ENCODE results near the gene NAPG. TPM values are rescaled to one million over a fixed set of nuclear protein-coding genes. Genes with fewer than 3 reads are reported as not detected.

The NAPG gene
- total RNA-seq, 1 donor from 2014 or later = 29.1 TPM

DNA sequence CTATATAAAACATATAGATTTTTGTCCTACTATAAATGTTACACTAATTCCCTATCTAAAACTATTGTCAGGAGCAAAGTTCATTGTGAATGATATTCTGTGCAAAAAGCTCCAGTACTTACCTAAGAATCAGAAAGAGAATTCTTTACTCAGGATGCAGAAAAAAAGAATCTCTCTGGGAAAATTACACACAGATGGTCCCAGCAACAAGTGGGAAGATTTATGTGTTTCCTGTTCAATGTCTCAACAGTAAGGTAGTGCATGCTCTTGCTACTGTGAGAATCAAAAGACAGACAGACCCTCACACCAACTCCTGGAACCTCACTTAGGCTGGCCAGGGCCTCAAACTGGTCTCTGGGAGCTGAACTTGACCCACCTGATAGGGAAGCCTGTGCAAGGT lies 11.2 kb upstream of the NAPG start:
- ATAC-seq = no peak
- TF ChIP-seq, protein P1, sequence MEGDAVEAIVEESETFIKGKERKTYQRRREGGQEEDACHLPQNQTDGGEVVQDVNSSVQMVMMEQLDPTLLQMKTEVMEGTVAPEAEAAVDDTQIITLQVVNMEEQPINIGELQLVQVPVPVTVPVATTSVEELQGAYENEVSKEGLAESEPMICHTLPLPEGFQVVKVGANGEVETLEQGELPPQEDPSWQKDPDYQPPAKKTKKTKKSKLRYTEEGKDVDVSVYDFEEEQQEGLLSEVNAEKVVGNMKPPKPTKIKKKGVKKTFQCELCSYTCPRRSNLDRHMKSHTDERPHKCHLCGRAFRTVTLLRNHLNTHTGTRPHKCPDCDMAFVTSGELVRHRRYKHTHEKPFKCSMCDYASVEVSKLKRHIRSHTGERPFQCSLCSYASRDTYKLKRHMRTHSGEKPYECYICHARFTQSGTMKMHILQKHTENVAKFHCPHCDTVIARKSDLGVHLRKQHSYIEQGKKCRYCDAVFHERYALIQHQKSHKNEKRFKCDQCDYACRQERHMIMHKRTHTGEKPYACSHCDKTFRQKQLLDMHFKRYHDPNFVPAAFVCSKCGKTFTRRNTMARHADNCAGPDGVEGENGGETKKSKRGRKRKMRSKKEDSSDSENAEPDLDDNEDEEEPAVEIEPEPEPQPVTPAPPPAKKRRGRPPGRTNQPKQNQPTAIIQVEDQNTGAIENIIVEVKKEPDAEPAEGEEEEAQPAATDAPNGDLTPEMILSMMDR (IDR thresholded peaks at IDR 0.05) = no peak
- peak overlapping the region; percentile 42 for H3K27ac ChIP-seq
- H3K9me3 ChIP-seq = no peaks in the 10 kb centered on the region
- no peak overlapping the region for H3K4me3 ChIP-seq
- DNase-seq = no peak
- no peaks in the 10 kb centered on the region for H3K27me3 ChIP-seq
- H3K36me3 ChIP-seq = no peaks in the 10 kb centered on the region
- intact Hi-C loops (cut with DNase I) = no loop called here
- peaks cover 13% of the 10 kb centered on the region for H3K4me1 ChIP-seq

DNA sequence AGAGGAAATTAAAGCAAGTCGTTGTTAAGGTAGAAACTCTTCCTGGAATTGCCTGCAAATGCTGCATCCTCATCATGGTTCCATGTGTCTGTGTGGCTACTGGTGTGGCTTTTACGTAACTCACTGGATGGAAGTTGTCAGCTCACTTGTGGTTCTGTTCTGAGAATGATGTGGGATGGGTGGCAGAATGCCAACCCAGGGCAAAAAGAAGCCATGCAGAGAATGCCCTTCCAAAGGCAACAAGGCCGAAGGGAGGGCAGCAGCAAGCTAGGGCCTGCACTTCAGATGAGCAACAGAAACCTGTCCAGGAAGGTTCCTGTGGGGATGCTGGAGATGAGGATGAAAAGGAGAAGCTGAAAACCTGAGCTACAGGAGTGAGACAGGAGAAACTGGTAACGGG lies 10.4 kb upstream of the NAPG start:
- intact Hi-C loops (cut with DNase I) = no loop called here
- peaks cover 20% of the 10 kb centered on the region for H3K4me1 ChIP-seq
- H3K36me3 ChIP-seq = no peaks in the 10 kb centered on the region
- DNase-seq (no peak), ATAC-seq (no peak)
- H3K27me3 ChIP-seq = no peaks in the 10 kb centered on the region
- TF ChIP-seq, protein P1 (IDR thresholded peaks at IDR 0.05) = no peak
- H3K27ac ChIP-seq = no peak overlapping the region
- H3K4me3 ChIP-seq = no peak overlapping the region
- H3K9me3 ChIP-seq = no peaks in the 10 kb centered on the region

DNA sequence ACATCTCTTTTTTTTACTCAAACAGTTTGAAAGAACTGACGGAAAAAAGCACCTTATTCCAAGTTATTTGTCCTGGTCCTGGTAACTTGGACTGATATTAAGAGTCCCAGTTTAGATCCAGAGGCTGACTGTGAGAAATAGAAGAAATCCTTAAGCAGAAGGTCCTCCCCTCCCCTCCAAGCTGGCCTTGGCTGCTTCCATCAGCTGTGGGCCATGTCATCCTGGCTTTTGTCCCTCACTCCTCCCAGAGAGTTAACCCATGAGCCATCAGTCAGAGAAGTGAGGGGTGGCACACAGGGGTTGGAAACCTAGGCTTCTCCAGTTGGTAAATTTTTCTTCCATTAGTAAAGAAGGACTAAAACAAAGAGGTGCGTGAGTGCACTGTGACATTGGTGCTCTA lies 9.7 kb upstream of the NAPG start:
- TF ChIP-seq, protein P1 (IDR thresholded peaks at IDR 0.05) = no peak
- Histone ChIP-seq H3K4me3 (no peak overlapping the region), H3K27ac (no peak overlapping the region), H3K36me3 (no peaks in the 10 kb centered on the region), H3K4me1 (peaks cover 20% of the 10 kb centered on the region), H3K27me3 (no peaks in the 10 kb centered on the region), H3K9me3 (no peaks in the 10 kb centered on the region)
- intact Hi-C loops (cut with DNase I) = no loop called here
- ATAC-seq (no peak), DNase-seq (no peak)

DNA sequence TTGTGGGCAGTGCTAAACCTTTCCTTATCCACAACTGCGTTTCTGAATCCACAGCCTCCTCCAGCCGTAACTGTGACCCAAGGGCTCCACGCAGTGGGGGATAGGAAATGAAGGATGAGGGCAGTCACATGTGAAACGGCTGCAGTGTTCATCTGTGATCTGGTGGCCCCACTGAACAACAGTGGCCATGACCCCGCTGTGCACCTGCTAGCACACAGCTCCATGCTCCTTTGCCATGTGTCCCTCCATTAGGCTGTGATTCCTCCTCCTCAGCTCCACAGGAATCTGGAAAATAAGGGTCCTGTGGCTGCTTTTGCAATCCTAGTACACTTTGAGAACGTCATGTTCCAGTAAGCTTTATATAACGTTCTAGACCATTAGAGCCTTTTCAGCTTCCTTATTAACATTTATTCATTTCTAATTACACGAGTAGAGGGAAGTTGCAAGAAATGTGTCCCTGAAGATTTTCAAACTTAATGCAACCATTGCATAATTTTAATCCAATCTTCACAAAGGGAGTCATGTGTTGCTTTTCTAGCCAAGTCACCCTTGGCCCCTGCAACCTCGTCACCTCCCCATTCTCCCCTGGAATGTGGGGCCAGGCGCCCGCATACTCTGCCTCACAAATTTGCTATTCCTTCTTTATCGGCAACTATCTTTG lies 7.1 kb upstream of the NAPG start:
- ATAC-seq = peak; percentile 74
- Histone ChIP-seq H3K9me3 (no peaks in the 10 kb centered on the region), H3K4me3 (no peak overlapping the region), H3K27me3 (no peaks in the 10 kb centered on the region), H3K27ac (peak overlapping the region; percentile 56), H3K4me1 (peaks cover 20% of the 10 kb centered on the region), H3K36me3 (no peaks in the 10 kb centered on the region)
- TF ChIP-seq, protein P1 (IDR thresholded peaks at IDR 0.05) = peak; percentile 42
- intact Hi-C loops (cut with DNase I) = no loop called here
- peak; percentile 70 for DNase-seq

DNA sequence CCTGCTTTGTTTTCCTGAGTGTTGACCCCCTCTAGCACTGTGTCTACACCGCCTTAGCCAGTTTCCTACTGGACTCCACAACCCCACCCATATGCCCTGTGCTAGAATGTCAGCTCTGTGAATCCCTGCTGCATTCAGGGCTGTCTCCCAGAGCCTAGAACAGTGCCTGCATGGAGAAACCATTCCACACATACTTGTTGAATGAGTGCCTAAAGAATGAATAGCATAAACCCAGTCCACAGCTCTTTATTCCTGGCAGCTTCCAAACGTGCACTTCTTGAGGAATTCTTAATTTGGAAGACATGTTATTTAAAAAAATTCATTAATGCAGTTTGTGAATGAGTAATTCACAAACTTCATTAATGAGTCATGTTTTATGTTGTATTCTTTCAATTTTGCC lies 6.5 kb upstream of the NAPG start:
- intact Hi-C loops (cut with DNase I) = no loop called here
- Histone ChIP-seq H3K27ac (peak overlapping the region; percentile 56), H3K27me3 (no peaks in the 10 kb centered on the region), H3K36me3 (no peaks in the 10 kb centered on the region), H3K4me3 (no peak overlapping the region), H3K4me1 (peaks cover 20% of the 10 kb centered on the region), H3K9me3 (no peaks in the 10 kb centered on the region)
- DNase-seq (no peak), ATAC-seq (no peak)
- TF ChIP-seq, protein P1 (IDR thresholded peaks at IDR 0.05) = no peak

All from upper lobe of right lung (tissue), 1 donor.